K562 (cell line): ENCODE results near the gene NTSR1.

Experiments
- BCLAF1 ChIP-seq, 2 experiments: fragments of 450-650 bp in 1 of 2; IDR thresholded peaks; 2 replicates each; pipeline ENCODE4 v1.6.1; 2011 to 2017; ENCODE audit warnings: low read depth in 2 of 2, antibody characterized with exemption in 1 of 2, borderline replicate concordance in 1 of 2, low read length in 1 of 2, mild to moderate bottlenecking in 1 of 2, mixed read lengths in 1 of 2; ENCODE audit not compliant: control insufficient read depth in 1 of 2
- CTCF ChIP-seq, 3 experiments: IDR thresholded peaks in 2 of 3; conservative IDR thresholded peaks in 1 of 3; 2 replicates each; pipeline ENCODE4 v1.5.1; 2011 to 2012; ENCODE audit warnings: low read length in 3 of 3, mild to moderate bottlenecking in 3 of 3, control low read depth in 2 of 3, improper control_type of control experiment in 1 of 3, inconsistent platforms in 1 of 3, low read depth in 1 of 3, mixed read lengths in 1 of 3, moderate library complexity in 1 of 3; ENCODE audit not compliant: insufficient read depth in 2 of 3
- POLR2A ChIP-seq: fragments of 450-650 bp; conservative IDR thresholded peaks from 2 replicates; pipeline ENCODE4 v1.6.1; 2016
- RAD21 ChIP-seq, 2 experiments: fragments of 250-450 bp in 1 of 2; fragments of 450-650 bp in 1 of 2; sonication (Bioruptor Pico) in 1 of 2; formaldehyde crosslinking in 1 of 2; IDR thresholded peaks in 1 of 2; conservative IDR thresholded peaks in 1 of 2; 2 replicates each; pipeline versions ENCODE4 v1.4.0 to v1.8.0; 2020 to 2022; ENCODE audit warnings: mild to moderate bottlenecking in 2 of 2, moderate library complexity in 1 of 2
- RBM22 ChIP-seq: fragments of 200-400 bp; formaldehyde crosslinking; IDR thresholded peaks from 2 replicates; pipeline ENCODE4 v1.6.1; 2018; ENCODE audit warnings: low read length, low read depth; ENCODE audit not compliant: poor library complexity, severe bottlenecking
- ZNF232 ChIP-seq: sonication (generic); formaldehyde crosslinking; IDR thresholded peaks from 2 replicates; pipeline ENCODE4 v1.8.0; 2022; ENCODE audit warnings: mild to moderate bottlenecking, missing genetic modification reagents
- ZSCAN32 ChIP-seq: fragments of 450-650 bp; formaldehyde crosslinking; IDR thresholded peaks from 2 replicates; pipeline ENCODE4 v1.4.0; 2020; ENCODE audit warnings: mild to moderate bottlenecking, moderate library complexity

DNA sequence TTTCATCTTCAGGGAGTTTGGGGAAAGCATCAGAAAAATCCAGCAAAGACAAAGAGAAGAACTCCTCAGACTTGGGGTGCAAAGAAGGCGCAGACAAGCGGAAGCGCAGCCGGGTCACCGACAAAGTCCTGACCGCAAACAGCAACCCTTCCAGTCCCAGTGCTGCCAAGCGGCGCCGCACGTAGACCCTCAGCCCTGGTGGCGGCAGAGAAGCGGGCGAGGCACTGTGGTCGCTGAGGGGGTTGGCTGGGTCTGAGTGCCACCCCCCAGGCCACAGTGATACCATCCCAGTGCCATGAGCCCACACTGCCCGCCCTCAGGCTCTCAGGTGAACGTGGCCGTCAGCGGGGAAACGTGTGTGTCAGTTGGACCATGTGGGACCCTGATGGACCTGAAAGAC is 90.8 kb downstream of the NTSR1 start:
- TF ChIP-seq CTCF (IDR thresholded peaks at IDR 0.05 in 2 of 3, conservative IDR thresholded peaks at IDR 0.05 in 1 of 3; ENCODE audit: insufficient read depth in 2 of 3, low read depth in 1 of 3, low read length in 3 of 3), result no peak
- no peak for TF ChIP-seq RAD21 (CRISPR knock-in tag; conservative IDR thresholded peaks at IDR 0.05 in 1 of 2, IDR thresholded peaks at IDR 0.05 in 1 of 2)
- no peak for TF ChIP-seq POLR2A
- no peak for TF ChIP-seq RBM22
- no peak for TF ChIP-seq ZNF232 (CRISPR knock-in tag)
- TF ChIP-seq ZSCAN32 (CRISPR knock-in tag), result no peak
- TF ChIP-seq BCLAF1 (IDR thresholded peaks at IDR 0.05; ENCODE audit: borderline replicate concordance in 1 of 2, control insufficient read depth in 1 of 2, low read depth in 2 of 2, low read length in 1 of 2), result no peak
